GM12801 (cell line): ENCODE measurements around the gene IDH3B.

Experiments
- CTCF ChIP-seq: IDR thresholded peaks from one replicate; pipeline ENCODE4 v1.5.1; 2011; ENCODE audit warnings: control low read depth; ENCODE audit not compliant: insufficient read length; ENCODE audit errors: extremely low read depth

The IDH3B gene

GRCh38 chr20:2618815-2619214 lies 45.2 kb downstream of the IDH3B start:
- TF ChIP-seq CTCF = no peak

GRCh38 chr20:2617099-2617714 lies 46.8 kb downstream of the IDH3B start:
- TF ChIP-seq CTCF = no peak

GRCh38 chr20:2616634-2617033 lies 47.4 kb downstream of the IDH3B start:
- no peak for TF ChIP-seq CTCF

- TF ChIP-seq CTCF = no peak
These were observed 51.9 kb downstream of the IDH3B start for GRCh38 chr20:2612073-2612472.

GRCh38 chr20:2610941-2611720 lies 52.9 kb downstream of the IDH3B start:
- TF ChIP-seq CTCF = no peak

- no peak for TF ChIP-seq CTCF
These were observed 53.7 kb downstream of the IDH3B start for GRCh38 chr20:2610326-2610725.
